IMR-90 (cell line): ENCODE data around the gene SORL1.

ENCODE experiments used
- CEBPB ChIP-seq: IDR thresholded peaks from 2 replicates; pipeline ENCODE4 v1.6.1; 2012; ENCODE audit warnings: low read depth, low read length, improper control_type of control experiment
- CTCF ChIP-seq: conservative IDR thresholded peaks from 2 replicates; pipeline ENCODE4 v1.5.1; 2012; ENCODE audit warnings: mild to moderate bottlenecking, low read depth, low read length, improper control_type of control experiment
- FOS ChIP-seq: fragments of 150-350 bp; IDR thresholded peaks from 2 replicates; pipeline ENCODE4 v1.6.1; 2016; ENCODE audit warnings: low read depth, low read length
- MAFK ChIP-seq: IDR thresholded peaks from 2 replicates; pipeline ENCODE4 v1.6.1; 2012; ENCODE audit warnings: low read depth, low read length, improper control_type of control experiment
- MAZ ChIP-seq: IDR thresholded peaks from 2 replicates; pipeline ENCODE4 v1.6.1; 2012; ENCODE audit warnings: low read depth, mild to moderate bottlenecking, low read length, improper control_type of control experiment, moderate library complexity, borderline replicate concordance
- MXI1 ChIP-seq: IDR thresholded peaks from 2 replicates; pipeline ENCODE4 v1.6.1; 2012; ENCODE audit warnings: low read depth, mild to moderate bottlenecking, low read length, moderate library complexity, borderline replicate concordance
- NFE2L2 ChIP-seq: fragments of 150-350 bp; IDR thresholded peaks from 2 replicates; pipeline ENCODE4 v1.6.1; 2016; ENCODE audit warnings: low read depth, mild to moderate bottlenecking, low read length
- POLR2A ChIP-seq: IDR thresholded peaks from 2 replicates; pipeline ENCODE4 v1.6.1; 2012; ENCODE audit warnings: mild to moderate bottlenecking, low read depth, low read length
- RAD21 ChIP-seq: IDR thresholded peaks from 2 replicates; pipeline ENCODE4 v1.6.1; 2012; ENCODE audit warnings: low read length, improper control_type of control experiment
- RCOR1 ChIP-seq: IDR thresholded peaks from 2 replicates; pipeline ENCODE4 v1.6.1; 2012; ENCODE audit warnings: mild to moderate bottlenecking, low read length, improper control_type of control experiment; ENCODE audit not compliant: insufficient replicate concordance
- RFX5 ChIP-seq: IDR thresholded peaks from 2 replicates; pipeline ENCODE4 v1.8.0; 2012; ENCODE audit warnings: low read depth, mild to moderate bottlenecking, low read length, moderate library complexity
- SMC3 ChIP-seq: fragments of 150-350 bp; IDR thresholded peaks from 2 replicates; pipeline ENCODE4 v1.6.1; 2016; ENCODE audit warnings: low read depth, mild to moderate bottlenecking, antibody characterized with exemption, low read length, moderate library complexity
- USF2 ChIP-seq: fragments of 150-350 bp; IDR thresholded peaks from 2 replicates; pipeline ENCODE4 v1.6.1; 2017; ENCODE audit warnings: mild to moderate bottlenecking, antibody characterized with exemption, low read length, low read depth

GRCh38 chr11:121648306-121648705 lies 196.2 kb downstream of the SORL1 start:
- TF ChIP-seq POLR2A (no peak), CTCF (no peak), USF2 (no peak), RFX5 (no peak), MAZ (no peak), MXI1 (no peak), MAFK (no peak), SMC3 (no peak), CEBPB (no peak), RAD21 (no peak), FOS (no peak), NFE2L2 (no peak), RCOR1 (no peak)
